Endothelial cell (in vitro differentiated cells): Measurements from ENCODE around the gene CAMSAP1. TPM values are rescaled to one million over a fixed set of nuclear protein-coding genes. Genes with fewer than 3 reads are reported as not detected.
"Not testable (repeated sequence)": the region's sequence is repeated elsewhere in the genome, so short reads cannot be mapped to it uniquely, and the experiment has no call there.

Experiments used
- DNase-seq: peaks from one replicate; pipeline ENCODE4 v3.0.0; 2021; ENCODE audit warnings: low spot score
- H3K27ac Mint-ChIP-seq: one replicate; pipeline ENCODE4 v1.8.0; 2021; ENCODE audit warnings: mixed read lengths, inconsistent platforms; ENCODE audit not compliant: unreplicated experiment
- H3K27me3 Mint-ChIP-seq: one replicate; pipeline ENCODE4 v1.8.0; 2021; ENCODE audit warnings: mild to moderate bottlenecking, moderate library complexity, mixed read lengths, inconsistent platforms; ENCODE audit not compliant: unreplicated experiment
- H3K36me3 Mint-ChIP-seq: one replicate; pipeline ENCODE4 v1.8.0; 2021; ENCODE audit warnings: mild to moderate bottlenecking, low read depth, mixed read lengths, inconsistent platforms; ENCODE audit not compliant: unreplicated experiment
- H3K4me1 Mint-ChIP-seq: one replicate; pipeline ENCODE4 v1.8.0; 2021; ENCODE audit warnings: mild to moderate bottlenecking, mixed read lengths, inconsistent platforms; ENCODE audit not compliant: unreplicated experiment
- H3K4me3 Mint-ChIP-seq: one replicate; pipeline ENCODE4 v1.8.0; 2021; ENCODE audit warnings: mild to moderate bottlenecking, mixed read lengths, inconsistent platforms; ENCODE audit not compliant: unreplicated experiment
- H3K9me3 Mint-ChIP-seq: one replicate; pipeline ENCODE4 v1.8.0; 2021; ENCODE audit warnings: mixed read lengths, inconsistent platforms; ENCODE audit not compliant: unreplicated experiment
- total RNA-seq: library from RNA; stranded (reverse); fragmentation: NEBNext Ultra II Directional; extraction: Animal tissue kit (Norgen Biotek cat#: 25700); gene quantifications from one replicate; pipeline ENCODE4 v1.2.1, GENCODE V29; 2021; ENCODE audit not compliant: unreplicated experiment
- TF ChIP-seq, protein P1 (sequence below): fragments of 200-600 bp; sonication (generic); IDR thresholded peaks from one replicate; pipeline ENCODE4 v1.5.0; 2021; ENCODE audit warnings: antibody characterized with exemption; ENCODE audit not compliant: unreplicated experiment

CAMSAP1 gene
- total RNA-seq, 1 donor from 2014 or later = 44.7 TPM

DNA sequence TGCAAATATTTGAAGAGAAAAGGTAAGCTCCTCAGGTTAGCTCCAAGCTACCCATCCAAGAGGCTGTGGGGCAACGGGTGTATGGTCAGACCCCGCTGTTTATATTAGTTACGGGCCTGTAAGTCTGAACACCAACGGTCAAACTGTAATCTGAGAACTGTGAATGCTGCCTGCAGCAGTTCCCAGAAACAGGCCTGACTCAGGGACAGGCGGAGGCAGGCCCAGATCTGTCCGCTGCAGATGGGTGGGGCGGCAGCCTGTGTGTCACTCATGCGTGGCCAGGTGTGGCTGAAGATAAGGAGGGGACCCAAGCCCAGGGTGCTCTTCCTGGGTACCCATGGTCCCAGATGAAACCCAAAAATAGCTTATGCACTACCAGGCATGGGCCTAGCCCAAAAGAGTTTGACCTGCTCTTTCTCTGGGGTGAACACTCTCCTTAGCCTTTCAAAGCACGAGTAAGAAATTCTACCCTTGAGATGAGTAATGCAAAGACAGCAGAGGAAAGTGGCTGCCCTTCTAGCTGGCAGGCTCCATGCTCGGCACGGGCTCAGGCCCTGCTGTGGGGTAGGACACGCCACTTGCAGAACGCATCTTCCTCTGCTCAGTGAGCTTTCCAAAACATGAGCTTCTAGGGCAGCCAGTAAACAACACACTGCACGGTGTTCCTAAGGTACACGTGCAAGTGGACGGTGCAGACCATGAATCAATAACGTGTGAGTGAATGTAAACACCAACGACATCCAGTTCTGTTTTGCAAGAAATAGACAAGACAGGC lies 44.7 kb upstream of the CAMSAP1 start:
- H3K4me1 Mint-ChIP-seq = no peaks in the 10 kb centered on the region
- TF ChIP-seq, protein P1, sequence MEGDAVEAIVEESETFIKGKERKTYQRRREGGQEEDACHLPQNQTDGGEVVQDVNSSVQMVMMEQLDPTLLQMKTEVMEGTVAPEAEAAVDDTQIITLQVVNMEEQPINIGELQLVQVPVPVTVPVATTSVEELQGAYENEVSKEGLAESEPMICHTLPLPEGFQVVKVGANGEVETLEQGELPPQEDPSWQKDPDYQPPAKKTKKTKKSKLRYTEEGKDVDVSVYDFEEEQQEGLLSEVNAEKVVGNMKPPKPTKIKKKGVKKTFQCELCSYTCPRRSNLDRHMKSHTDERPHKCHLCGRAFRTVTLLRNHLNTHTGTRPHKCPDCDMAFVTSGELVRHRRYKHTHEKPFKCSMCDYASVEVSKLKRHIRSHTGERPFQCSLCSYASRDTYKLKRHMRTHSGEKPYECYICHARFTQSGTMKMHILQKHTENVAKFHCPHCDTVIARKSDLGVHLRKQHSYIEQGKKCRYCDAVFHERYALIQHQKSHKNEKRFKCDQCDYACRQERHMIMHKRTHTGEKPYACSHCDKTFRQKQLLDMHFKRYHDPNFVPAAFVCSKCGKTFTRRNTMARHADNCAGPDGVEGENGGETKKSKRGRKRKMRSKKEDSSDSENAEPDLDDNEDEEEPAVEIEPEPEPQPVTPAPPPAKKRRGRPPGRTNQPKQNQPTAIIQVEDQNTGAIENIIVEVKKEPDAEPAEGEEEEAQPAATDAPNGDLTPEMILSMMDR = no peak
- no peak overlapping the region for H3K4me3 Mint-ChIP-seq
- H3K36me3 Mint-ChIP-seq = peaks cover 25% of the 10 kb centered on the region
- no peaks in the 10 kb centered on the region for H3K27me3 Mint-ChIP-seq
- no peak overlapping the region for H3K27ac Mint-ChIP-seq
- DNase-seq = no peak
- H3K9me3 Mint-ChIP-seq = no peaks in the 10 kb centered on the region

DNA sequence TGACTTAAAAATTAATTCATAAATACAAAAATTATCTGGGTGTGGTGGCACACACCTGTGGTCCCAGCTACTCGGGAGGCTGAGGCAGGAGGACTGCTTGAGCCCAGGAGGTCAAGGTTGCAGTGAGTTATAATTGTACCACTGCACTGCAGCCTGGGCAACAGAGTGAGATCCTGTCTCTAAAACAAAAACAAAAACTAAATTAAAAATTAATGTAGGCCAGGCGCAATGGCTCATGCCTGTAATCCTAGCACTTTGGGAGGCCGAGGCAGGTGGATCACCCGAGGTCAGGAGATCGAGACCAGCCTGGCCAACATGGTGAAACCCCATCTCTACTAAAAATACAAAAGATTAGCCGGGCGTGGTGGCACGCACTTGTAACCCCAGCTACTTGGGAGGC lies 44.0 kb upstream of the CAMSAP1 start:
- not testable (repeated sequence) for H3K27ac Mint-ChIP-seq, H3K9me3 Mint-ChIP-seq, DNase-seq, H3K4me3 Mint-ChIP-seq, H3K27me3 Mint-ChIP-seq, H3K4me1 Mint-ChIP-seq
- peaks cover 25% of the 10 kb centered on the region for H3K36me3 Mint-ChIP-seq

DNA sequence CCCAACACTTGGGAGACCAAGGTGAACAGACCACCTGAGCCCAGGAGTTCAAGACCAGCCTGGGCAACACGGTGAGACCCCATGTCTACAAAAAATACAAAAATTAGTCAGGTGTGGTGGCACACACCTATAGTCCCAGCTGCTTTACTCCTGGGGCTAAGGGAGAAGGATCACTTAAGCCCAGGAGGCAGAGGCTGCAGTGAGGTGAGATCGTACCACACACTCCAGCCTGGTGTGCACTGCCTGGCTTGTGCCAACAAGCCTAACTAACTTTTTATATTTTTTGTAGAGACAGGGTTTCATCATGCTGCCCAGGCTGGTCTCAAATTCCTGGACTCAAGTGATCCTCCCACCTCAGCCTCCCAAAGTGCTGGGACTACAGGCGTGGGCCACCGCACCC lies 43.5 kb upstream of the CAMSAP1 start:
- peaks cover 29% of the 10 kb centered on the region for H3K36me3 Mint-ChIP-seq
- not testable (repeated sequence) for H3K27ac Mint-ChIP-seq, H3K4me3 Mint-ChIP-seq, H3K27me3 Mint-ChIP-seq, H3K9me3 Mint-ChIP-seq, H3K4me1 Mint-ChIP-seq, DNase-seq

DNA sequence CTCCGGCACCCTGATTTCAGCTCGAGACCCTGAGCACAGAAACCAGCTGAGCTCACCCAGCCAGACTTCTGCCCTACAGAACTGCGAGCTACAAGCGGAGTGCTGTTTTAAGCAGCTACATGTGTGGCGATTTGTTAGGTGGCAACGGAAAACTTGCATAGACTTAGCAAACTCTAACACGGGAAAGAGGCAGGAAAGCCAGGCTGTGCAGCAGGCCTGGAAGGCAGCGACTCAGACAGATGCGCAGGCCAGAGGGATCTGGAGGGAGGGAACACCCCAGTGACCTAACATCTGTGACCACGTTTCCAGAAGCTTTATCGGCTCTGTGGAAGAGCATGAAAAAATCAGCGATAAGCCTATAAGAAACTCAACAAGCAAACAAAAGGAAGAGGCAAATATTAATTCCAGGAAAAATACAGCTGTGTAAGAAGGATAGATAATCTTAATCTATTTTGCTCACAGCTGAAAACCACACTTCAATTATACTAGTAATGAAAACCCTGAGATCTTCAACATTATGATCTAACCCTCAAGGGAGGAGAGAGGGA lies 42.9 kb upstream of the CAMSAP1 start:
- Mint-ChIP-seq H3K4me1 (no peaks in the 10 kb centered on the region), H3K9me3 (no peaks in the 10 kb centered on the region), H3K36me3 (peaks cover 35% of the 10 kb centered on the region), H3K27ac (no peak overlapping the region), H3K27me3 (peaks cover 1% of the 10 kb centered on the region), H3K4me3 (no peak overlapping the region)
- DNase-seq = no peak
- TF ChIP-seq, protein P1 = no peak

DNA sequence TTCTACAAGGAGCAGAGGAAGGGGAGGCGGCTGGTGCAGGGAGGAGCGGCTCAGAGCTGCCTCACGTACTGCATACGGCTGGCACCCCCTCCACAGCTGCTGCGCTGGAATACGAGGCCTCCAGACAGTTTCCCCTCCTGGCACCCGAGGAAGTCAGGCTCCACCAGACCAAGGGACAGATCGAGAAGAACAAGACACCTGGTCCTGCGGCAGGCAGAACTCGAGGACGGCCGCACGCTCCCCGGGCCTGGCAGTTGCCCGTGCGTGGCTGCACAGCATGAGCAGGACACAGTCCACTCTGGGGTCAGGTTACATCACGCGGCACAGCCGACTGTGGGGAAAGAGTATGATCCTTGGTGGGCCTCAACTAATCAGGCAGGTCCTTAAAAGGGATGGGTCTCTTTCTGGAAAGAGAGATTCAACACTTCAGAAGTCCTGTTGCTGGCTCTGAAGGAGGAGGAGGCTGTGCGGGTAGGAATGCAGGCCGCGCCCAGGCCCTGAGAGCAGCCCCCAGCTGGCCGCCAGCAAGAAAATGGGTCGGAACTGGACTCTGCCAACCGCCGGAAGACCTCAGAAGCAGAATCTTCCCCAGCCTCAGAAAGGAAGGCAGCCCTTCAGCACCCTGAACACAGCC lies 42.3 kb upstream of the CAMSAP1 start:
- Mint-ChIP-seq H3K4me1 (no peaks in the 10 kb centered on the region), H3K4me3 (no peak overlapping the region), H3K36me3 (peaks cover 38% of the 10 kb centered on the region), H3K27me3 (peaks cover 1% of the 10 kb centered on the region), H3K27ac (no peak overlapping the region), H3K9me3 (no peaks in the 10 kb centered on the region)
- TF ChIP-seq, protein P1 = no peak
- DNase-seq = no peak

DNA sequence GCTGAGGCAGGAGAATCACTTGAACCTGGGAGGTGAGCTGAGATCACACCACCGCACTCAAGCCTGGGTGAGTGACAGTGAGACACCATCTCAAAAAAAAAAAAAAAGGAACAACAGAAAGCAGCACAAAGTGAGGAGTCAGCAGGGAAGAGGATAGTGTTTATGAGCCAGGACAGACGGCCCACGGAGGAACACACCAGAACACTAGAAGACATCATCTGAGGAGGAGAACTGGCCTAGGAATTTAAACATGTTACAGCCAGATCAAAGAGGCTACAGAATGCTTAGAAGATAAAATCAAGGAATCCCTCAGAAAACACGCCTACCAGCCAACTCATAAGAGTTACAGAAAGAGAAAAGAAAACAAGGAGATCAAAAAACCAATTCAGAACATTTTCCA lies 41.6 kb upstream of the CAMSAP1 start:
- TF ChIP-seq, protein P1 = no peak
- Mint-ChIP-seq H3K27ac (no peak overlapping the region), H3K4me3 (no peak overlapping the region), H3K9me3 (no peaks in the 10 kb centered on the region), H3K36me3 (peaks cover 41% of the 10 kb centered on the region), H3K4me1 (no peaks in the 10 kb centered on the region), H3K27me3 (peaks cover 1% of the 10 kb centered on the region)
- DNase-seq = no peak
